HG03378 (cell line): ENCODE results near the gene CUEDC2.

Experiments used
- ATAC-seq: cut with Tn5 transposase; IDR thresholded peaks from one replicate; pipeline ENCODE4 v1.9.1; 2021; ENCODE audit warnings: mild to moderate bottlenecking, moderate library complexity; ENCODE audit not compliant: unreplicated experiment

Gene CUEDC2

DNA sequence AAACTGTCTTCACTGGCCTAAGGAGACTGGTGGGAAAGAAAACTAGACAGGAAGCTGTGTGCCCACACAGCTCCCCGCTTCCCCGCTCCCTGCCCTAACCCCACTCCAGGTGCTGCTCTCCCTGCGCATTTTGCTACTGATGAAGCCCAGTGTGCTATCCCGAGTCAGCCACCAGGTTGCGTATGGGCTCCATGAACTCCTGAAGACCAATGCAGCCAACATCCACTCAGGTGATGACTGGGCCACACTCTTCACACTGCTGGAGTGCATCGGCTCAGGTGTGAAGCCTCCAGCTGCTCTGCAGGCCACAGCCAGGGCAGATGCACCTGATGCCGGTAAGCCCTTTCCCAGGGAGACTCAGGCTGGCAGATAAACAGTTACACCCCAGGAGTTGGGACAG, 57.1 kb downstream of the CUEDC2 start:
- ATAC-seq = no peak
